WTC11 (cell line): ENCODE measurements around the gene P2RX3. TPM values are rescaled to one million over a fixed set of nuclear protein-coding genes. Genes with fewer than 3 reads are reported as not detected.
"Not testable (repeated sequence)": the region's sequence is repeated elsewhere in the genome, so short reads cannot be mapped to it uniquely, and the experiment has no call there.

Experiments
- ATAC-seq: fragments of 200-7000 bp; cut with Tn5 transposase; 2 replicates; pipeline ENCODE4 v1.10.0; 2021; ENCODE audit warnings: mild to moderate bottlenecking, moderate library complexity
- CTCF ChIA-PET: fragments of 300-600 bp; sonication (Branson Sonifier 250); formaldehyde crosslinking; loops from one replicate; lab custom pipeline; 2021; ENCODE audit warnings: antibody characterized with exemption; lab: Charles Lee
- POLR2A ChIA-PET: fragments of 350-600 bp; sonication (Branson Sonifier 250); formaldehyde crosslinking; loops from one replicate; lab custom pipeline; 2021; ENCODE audit warnings: antibody characterized with exemption; lab: Charles Lee
- DNase-seq: peaks from one replicate; pipeline ENCODE4 v3.0.0; 2021; ENCODE audit warnings: low spot score
- H3K27ac Mint-ChIP-seq: 2 replicates; pipeline ENCODE4 v1.8.0; 2021; ENCODE audit warnings: mixed read lengths
- H3K27me3 Mint-ChIP-seq: 2 replicates; pipeline ENCODE4 v1.8.0; 2021; ENCODE audit warnings: low read depth, mild to moderate bottlenecking, moderate library complexity, mixed read lengths
- H3K36me3 Mint-ChIP-seq: 2 replicates; pipeline ENCODE4 v1.8.0; 2021; ENCODE audit warnings: mixed read lengths
- H3K4me1 Mint-ChIP-seq: 2 replicates; pipeline ENCODE4 v1.8.0; 2022; ENCODE audit warnings: mixed read lengths
- H3K4me3 Mint-ChIP-seq: 2 replicates; pipeline ENCODE4 v1.8.0; 2021; ENCODE audit warnings: mild to moderate bottlenecking, moderate library complexity, mixed read lengths
- H3K9me3 Mint-ChIP-seq: 2 replicates; pipeline ENCODE4 v1.8.0; 2021; ENCODE audit warnings: mixed read lengths
- CBFB ChIP-seq: sonication (generic); formaldehyde crosslinking; IDR thresholded peaks from 2 replicates; pipeline ENCODE4 v1.8.1; 2022; ENCODE audit warnings: mild to moderate bottlenecking, low read depth, missing genetic modification reagents
- E2F1 ChIP-seq: sonication (generic); formaldehyde crosslinking; IDR thresholded peaks from 2 replicates; pipeline ENCODE4 v1.8.0; 2022; ENCODE audit warnings: mild to moderate bottlenecking, missing genetic modification reagents
- FOXK1 ChIP-seq: sonication (generic); formaldehyde crosslinking; IDR thresholded peaks from 2 replicates; pipeline ENCODE4 v1.8.0; 2022; ENCODE audit warnings: mild to moderate bottlenecking, moderate library complexity, missing genetic modification reagents
- GTF2I ChIP-seq: fragments of 250-450 bp; sonication (Bioruptor Pico); conservative IDR thresholded peaks from 2 replicates; pipeline ENCODE4 v1.4.0; 2021; ENCODE audit warnings: mild to moderate bottlenecking
- KAT7 ChIP-seq: sonication (generic); formaldehyde crosslinking; IDR thresholded peaks from 2 replicates; pipeline ENCODE4 v1.8.1; 2023; ENCODE audit warnings: missing genetic modification reagents, mild to moderate bottlenecking, borderline replicate concordance
- MXD4 ChIP-seq: fragments of 250-450 bp; sonication (Bioruptor Pico); IDR thresholded peaks from 2 replicates; pipeline ENCODE4 v1.8.0; 2021; ENCODE audit warnings: mild to moderate bottlenecking, moderate library complexity, borderline replicate concordance
- NR1H2 ChIP-seq: sonication (generic); formaldehyde crosslinking; IDR thresholded peaks from 2 replicates; pipeline ENCODE4 v1.9.0; 2021; ENCODE audit warnings: mild to moderate bottlenecking, moderate library complexity, missing genetic modification reagents
- NR2C2 ChIP-seq: sonication (generic); formaldehyde crosslinking; IDR thresholded peaks from 2 replicates; pipeline ENCODE4 v1.8.0; 2022; ENCODE audit warnings: mild to moderate bottlenecking, missing genetic modification reagents
- SMAD3 ChIP-seq: sonication (generic); formaldehyde crosslinking; IDR thresholded peaks from 2 replicates; pipeline ENCODE4 v1.8.0; 2022; ENCODE audit warnings: missing genetic modification reagents, mild to moderate bottlenecking, borderline replicate concordance
- TP53 ChIP-seq: sonication (generic); formaldehyde crosslinking; IDR thresholded peaks from 2 replicates; pipeline ENCODE4 v1.8.1; 2023; ENCODE audit warnings: mild to moderate bottlenecking, missing genetic modification reagents
- ZNF219 ChIP-seq: sonication (generic); formaldehyde crosslinking; IDR thresholded peaks from 2 replicates; pipeline ENCODE4 v1.8.0; 2023; ENCODE audit warnings: missing genetic modification reagents, mild to moderate bottlenecking, borderline replicate concordance
- ZNF423 ChIP-seq: fragments of 250-450 bp; sonication (Bioruptor Pico); IDR thresholded peaks from 2 replicates; pipeline ENCODE4 v2.1.2; 2022; ENCODE audit warnings: mild to moderate bottlenecking, moderate library complexity
- total RNA-seq: library from RNA; stranded (reverse); gene quantifications from 3 replicates; pipeline ENCODE4 v1.2.3, GENCODE V29; 2021
- TF ChIP-seq, protein P1 (sequence below): sonication (generic); formaldehyde crosslinking; IDR thresholded peaks from 2 replicates; pipeline ENCODE4 v1.8.0; 2023; ENCODE audit warnings: missing genetic modification reagents
- TF ChIP-seq, protein P2 (sequence below): fragments of 200-600 bp; IDR thresholded peaks from 2 replicates; pipeline ENCODE4 v1.8.0; 2022; ENCODE audit warnings: antibody characterized with exemption

P2RX3 gene
- total RNA-seq, 1 experiment from 2014 or later: 0.26 TPM

- H3K36me3 Mint-ChIP-seq: peaks cover 8% of the 10 kb centered on the region
- H3K9me3 Mint-ChIP-seq: no peaks in the 10 kb centered on the region
- H3K4me3 Mint-ChIP-seq: no peak overlapping the region
- ChIA-PET CTCF (interaction anchor here (2.1 to 2.4 kb wide), 2 partner anchors 24 to 28 kb away, joined by 4 to 7 read pairs; no protein-coding TSS in a partner anchor), POLR2A (no interaction called here)
- no peak overlapping the region for H3K27ac Mint-ChIP-seq
- TF ChIP-seq TP53 (CRISPR knock-in tag) (no peak), NR2C2 (CRISPR knock-in tag) (no peak), CBFB (no peak), ZNF423 (no peak)
- TF ChIP-seq, protein P1, sequence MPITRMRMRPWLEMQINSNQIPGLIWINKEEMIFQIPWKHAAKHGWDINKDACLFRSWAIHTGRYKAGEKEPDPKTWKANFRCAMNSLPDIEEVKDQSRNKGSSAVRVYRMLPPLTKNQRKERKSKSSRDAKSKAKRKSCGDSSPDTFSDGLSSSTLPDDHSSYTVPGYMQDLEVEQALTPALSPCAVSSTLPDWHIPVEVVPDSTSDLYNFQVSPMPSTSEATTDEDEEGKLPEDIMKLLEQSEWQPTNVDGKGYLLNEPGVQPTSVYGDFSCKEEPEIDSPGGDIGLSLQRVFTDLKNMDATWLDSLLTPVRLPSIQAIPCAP (CRISPR knock-in tag): no peak
- peaks cover 7% of the 10 kb centered on the region; the same call in 1 of the 2 replicates for H3K27me3 Mint-ChIP-seq
- no peaks in the 10 kb centered on the region for H3K4me1 Mint-ChIP-seq
- ATAC-seq (no peak), DNase-seq (no peak)
These were observed 64.2 kb downstream of the P2RX3 start for GRCh38 chr11:57402188-57403002.

DNA sequence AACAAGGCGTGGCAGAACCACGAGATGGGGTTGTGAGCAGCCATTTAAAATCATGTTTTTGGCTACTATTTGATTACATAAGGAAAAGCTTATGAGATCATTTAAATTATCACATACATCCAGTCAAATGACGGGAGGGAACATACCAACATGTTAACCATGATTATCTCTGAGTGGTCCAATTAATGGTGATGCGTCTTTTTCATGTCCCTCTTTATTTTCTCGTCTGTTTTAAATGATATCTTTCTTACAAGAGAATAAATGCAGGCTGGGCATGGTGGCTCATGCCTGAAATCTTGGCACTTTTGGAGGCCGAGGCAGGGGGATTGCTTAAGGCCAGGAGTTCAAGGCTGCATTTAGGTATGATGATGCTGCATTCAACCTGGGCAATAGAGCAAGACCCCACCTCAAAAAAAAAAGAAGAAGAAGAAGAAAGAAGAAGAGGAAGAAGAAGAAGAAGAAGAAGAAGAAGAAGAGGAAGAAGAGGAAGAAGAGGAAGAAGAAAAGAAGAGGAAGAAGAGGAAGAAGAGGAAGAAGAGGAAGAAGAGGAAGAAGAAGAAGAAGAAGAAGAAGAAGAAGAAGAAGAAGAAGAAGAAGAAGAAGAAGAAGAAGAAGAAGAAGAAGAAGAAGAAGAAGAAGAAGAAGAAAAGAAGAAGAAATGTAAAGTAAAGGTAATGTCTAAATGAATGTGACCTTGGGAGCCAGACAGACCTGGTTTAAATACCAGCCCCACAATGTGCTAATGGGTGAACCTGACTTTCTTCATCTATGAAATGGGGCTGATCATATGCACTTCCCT lies 65.0 kb downstream of the P2RX3 start:
- H3K4me1 Mint-ChIP-seq, H3K27me3 Mint-ChIP-seq, H3K27ac Mint-ChIP-seq, H3K4me3 Mint-ChIP-seq, H3K9me3 Mint-ChIP-seq, DNase-seq, ATAC-seq, POLR2A ChIA-PET: not testable (repeated sequence)
- CTCF ChIA-PET: interaction anchor here (2.1 kb wide), 1 partner anchor 23 kb away, joined by 4 read pairs; no protein-coding TSS in a partner anchor
- peaks cover 16% of the 10 kb centered on the region for H3K36me3 Mint-ChIP-seq

- H3K36me3 Mint-ChIP-seq: peaks cover 16% of the 10 kb centered on the region
- no peak for ATAC-seq
- POLR2A ChIA-PET: no interaction called here
- no peaks in the 10 kb centered on the region for H3K9me3 Mint-ChIP-seq
- H3K27ac Mint-ChIP-seq: no peak overlapping the region
- H3K4me3 Mint-ChIP-seq: no peak overlapping the region
- DNase-seq: no peak
- CTCF ChIA-PET: interaction anchor here (2.1 kb wide), 1 partner anchor 23 kb away, joined by 4 read pairs; no protein-coding TSS in a partner anchor
- TF ChIP-seq FOXK1 (CRISPR knock-in tag): no peak
- no peak for TF ChIP-seq ZNF219 (CRISPR knock-in tag)
- no peak for TF ChIP-seq E2F1
- TF ChIP-seq GTF2I (CRISPR knock-in tag): no peak
- no peak for TF ChIP-seq MXD4
- TF ChIP-seq SMAD3 (CRISPR knock-in tag): no peak
- no peak for TF ChIP-seq KAT7 (CRISPR knock-in tag)
- TF ChIP-seq, protein P2, sequence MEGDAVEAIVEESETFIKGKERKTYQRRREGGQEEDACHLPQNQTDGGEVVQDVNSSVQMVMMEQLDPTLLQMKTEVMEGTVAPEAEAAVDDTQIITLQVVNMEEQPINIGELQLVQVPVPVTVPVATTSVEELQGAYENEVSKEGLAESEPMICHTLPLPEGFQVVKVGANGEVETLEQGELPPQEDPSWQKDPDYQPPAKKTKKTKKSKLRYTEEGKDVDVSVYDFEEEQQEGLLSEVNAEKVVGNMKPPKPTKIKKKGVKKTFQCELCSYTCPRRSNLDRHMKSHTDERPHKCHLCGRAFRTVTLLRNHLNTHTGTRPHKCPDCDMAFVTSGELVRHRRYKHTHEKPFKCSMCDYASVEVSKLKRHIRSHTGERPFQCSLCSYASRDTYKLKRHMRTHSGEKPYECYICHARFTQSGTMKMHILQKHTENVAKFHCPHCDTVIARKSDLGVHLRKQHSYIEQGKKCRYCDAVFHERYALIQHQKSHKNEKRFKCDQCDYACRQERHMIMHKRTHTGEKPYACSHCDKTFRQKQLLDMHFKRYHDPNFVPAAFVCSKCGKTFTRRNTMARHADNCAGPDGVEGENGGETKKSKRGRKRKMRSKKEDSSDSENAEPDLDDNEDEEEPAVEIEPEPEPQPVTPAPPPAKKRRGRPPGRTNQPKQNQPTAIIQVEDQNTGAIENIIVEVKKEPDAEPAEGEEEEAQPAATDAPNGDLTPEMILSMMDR: no peak
- TF ChIP-seq NR1H2 (CRISPR knock-in tag): no peak
- peaks cover 7% of the 10 kb centered on the region; the same call in 1 of the 2 replicates for H3K27me3 Mint-ChIP-seq
- no peaks in the 10 kb centered on the region for H3K4me1 Mint-ChIP-seq
These were observed 65.6 kb downstream of the P2RX3 start for GRCh38 chr11:57403802-57404147.
